Muscle of back (tissue), 11 donors: ENCODE results near the gene MYORG. TPM values are rescaled to one million over a fixed set of nuclear protein-coding genes. Genes with fewer than 3 reads are reported as not detected.
A peak's percentile ranks its signal among the peaks of the same experiment; 100 is the strongest.

Experiments used
- DNase-seq, 3 donors: peaks; one replicate each; pipeline versions ENCODE4 v3.0.0 to v3.0.0-alpha.2; 2013
- polyA plus RNA-seq, 10 donors: library from polyadenylated mRNA; unstranded; fragments of 120-200 nt; gene quantifications; one replicate each; pipeline ENCODE4 v1.2.1, GENCODE V29; 2013; ENCODE audit not compliant: insufficient read length in 10 of 10

The MYORG gene
- polyA plus RNA-seq, 10 donors: 11.3 to 18.9 (median 16.8) TPM

DNA sequence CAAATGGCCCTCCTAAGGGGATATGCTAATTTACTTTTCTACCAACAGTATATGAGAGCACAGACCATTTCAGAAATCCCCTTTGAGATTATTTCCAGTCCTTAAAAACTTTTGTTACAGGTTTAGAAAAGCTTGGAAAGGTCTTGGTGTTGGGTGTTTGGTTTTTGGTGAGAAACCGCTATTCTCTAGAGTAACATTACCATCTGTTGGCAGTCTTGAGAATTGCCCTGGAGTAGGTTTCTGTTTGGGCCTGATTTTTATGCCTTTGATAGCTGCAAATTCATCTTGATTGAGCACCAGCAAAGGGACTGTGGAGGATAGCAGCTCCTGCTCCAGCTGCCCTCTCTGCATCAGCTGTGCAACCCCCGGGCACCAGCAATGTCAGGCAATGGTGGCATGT, 39.3 kb downstream of the MYORG start:
- no peak for DNase-seq

DNA sequence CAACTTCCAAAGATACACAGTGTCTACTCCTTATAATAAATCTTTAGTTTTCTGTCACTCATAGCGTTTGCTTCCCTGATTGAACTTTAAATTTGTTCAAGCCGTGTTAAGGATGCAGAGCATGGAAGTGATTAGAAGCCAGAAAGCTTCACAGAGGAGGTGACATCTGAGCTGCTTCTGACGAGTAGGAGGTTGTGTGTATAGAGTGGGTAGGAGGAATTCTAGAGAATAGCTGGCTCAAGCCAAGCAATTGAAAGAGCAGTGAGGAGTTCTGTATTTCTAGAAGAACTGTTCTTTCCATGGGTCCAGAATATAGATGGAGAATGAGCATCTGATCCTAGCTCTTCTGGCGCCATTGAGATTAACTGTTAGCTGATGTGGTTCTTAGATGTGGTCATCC, 41.3 kb downstream of the MYORG start:
- DNase-seq: no peak

DNA sequence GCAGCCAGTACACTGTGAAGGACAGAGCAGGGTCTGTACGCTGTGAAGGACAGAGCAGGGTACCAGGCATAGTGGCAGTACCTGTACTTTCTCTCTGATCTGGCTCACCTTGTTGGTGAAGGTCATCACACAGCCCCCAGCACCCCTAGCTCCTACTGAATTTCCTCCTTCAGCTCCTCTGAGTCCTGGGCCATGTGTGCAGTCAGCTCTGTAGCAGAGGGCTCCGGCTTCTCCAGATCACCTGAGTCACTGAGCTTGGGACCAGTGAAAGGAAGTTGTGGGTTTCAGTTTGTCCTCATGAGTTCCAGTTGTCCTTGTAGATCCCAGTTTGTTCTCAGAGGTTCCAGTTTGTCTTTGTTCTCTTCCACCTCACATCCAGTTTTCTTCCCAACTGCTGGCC, 41.8 kb downstream of the MYORG start:
- no peak for DNase-seq

DNA sequence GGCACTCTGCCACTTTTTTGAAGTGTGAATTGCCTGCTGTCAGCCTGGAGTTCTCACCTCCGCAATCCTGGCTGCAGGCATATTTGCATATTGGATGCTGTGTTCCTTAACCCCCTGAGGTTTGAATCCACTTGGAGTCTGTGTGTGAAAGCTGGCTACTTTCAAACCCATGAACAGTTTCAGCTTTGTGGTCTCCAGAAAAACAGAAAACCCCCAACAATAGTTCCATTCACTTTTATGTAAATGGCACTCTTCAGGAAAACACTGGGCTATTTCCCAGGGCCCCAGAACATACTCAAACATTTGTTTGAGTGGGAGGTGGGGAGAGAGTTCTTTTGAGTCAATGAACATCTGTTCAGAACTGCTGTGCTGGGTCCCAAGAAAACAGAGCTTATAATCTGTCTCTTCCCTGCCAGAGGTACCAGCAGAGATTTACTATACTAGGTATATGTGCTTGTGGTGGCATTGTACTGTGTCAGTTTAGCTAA, 42.3 kb downstream of the MYORG start:
- peak in 1 of 3 donors; percentile 37 for DNase-seq

DNA sequence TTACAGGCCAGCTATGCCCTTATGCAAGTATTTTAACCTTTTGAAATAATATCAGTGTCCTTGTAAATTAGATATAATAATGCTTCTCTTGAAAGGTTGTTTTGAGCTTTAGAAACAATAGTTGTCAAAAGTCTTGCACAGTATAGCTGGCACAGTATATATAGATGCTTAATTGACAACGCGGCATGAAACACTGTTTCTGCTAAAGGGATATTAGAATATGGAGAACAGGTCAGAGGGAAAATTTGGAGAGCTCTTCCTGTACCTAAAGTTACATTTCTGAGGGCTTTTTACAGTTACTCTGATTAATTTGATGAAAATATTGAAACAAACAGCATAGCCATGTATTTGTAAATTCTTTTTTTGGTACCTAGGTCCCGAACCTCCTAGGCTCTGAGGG, 42.9 kb downstream of the MYORG start:
- no peak for DNase-seq

DNA sequence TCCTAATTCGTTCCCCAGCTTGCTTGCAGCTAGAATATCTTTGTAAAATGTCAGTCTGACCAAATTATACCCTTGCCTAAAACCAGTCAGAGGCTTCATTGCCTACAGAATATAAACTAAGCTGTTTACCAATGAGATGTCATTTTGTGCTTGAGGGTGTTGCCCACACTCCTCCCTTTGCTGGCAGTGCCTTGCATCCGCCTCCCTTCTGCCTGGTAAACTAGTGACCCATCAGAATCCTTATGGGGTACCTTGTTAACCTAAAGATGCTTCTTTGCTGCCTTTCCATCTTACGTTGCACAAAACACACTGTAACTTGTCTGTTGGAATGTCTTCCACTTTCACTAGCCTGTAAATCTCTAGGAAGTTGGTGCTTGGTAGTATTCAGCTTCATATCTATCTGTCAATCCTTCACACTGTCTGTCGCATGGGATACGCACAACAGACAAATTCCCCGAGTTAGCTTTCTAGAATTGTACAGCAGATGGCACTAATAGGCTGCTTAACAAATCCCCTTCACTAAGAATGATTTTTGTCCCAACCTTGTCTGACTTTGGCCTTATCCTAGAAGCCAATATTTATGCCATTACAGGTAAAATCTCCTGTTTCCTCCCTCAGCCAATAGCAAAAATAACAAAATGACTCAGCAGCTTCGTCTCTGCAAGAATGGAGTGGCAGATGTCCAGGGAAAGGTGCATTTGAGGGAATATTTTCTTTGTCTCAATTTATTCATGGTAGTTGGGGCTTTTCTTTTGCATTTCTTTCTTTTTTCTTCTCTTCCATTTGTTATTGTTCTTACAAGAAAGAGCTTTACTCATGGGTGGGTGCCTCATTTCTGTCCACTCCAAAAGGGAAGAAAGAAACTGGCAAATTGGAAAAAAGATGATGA, 44.4 kb downstream of the MYORG start:
- peak in 2 of 3 donors; percentile 55 to 60 for DNase-seq

DNA sequence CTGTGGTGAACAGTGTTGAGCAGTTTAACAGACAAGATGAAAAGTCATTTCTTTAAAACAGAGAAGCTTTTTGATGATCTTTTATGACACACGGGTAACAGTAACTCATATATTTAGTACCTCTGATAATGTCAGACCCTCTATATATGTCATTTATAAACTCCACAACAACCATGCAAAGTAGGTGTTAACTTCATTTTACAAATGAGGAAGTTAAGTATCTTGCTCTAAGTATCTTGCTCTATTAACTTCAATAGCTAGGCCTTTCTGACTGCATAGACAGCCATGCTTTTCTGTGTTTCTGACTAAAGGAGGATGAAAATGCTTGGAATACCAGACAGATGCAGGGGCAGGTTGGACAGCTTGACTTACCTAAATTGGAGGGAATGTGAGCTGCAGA, 45.5 kb downstream of the MYORG start:
- no peak for DNase-seq

DNA sequence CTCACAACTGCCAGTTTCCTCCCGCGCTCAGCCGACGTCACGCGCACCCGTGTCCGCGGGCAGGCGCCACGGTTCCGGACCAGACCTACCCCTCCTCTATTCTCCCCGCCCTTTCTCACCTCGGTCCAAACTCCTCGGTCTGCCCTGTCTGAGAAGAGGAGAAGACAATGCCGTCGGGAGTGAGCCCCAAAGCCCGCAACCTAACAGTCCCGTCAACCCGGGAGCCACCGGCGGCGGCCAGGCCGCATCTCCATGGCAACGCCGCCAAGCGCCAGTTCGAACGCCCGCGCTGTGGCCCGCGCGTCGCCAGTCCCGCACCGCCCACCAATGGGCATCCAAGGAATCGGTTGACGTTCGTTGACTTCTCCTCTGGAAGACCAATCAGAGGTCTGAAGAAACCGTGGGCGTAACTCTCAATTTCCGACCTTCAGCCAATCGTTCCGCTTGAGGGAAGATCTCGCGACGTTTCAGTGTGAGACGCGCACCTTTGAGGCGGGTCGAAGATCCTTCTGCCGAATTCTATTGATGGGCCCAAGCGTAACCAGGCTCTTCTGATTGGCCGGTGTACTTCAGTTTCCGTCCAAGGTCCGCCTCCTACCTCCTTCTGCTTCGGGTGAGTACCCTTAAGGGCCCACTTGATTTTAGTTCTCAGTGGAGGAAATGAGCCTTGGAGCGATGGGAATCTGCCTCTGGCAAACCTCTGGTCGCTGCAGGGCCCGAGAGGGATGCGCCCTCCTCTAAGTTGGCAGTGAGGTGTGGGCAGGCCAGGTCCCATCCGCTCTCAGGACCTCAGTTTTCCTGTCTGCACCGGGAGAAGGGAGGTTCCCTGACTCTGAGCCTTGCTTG, 47.5 kb downstream of the MYORG start, which contains the start of the genes KIF24 and NUDT2:
TSS of gene KIF24 (minus strand) at position 282 of the 846 bp plus-strand sequence. CDS start 17,922 bp downstream, outside the sequence.
TSS of gene NUDT2 (plus strand) at position 583 of the 846 bp plus-strand sequence. CDS start 9,471 bp downstream, outside the sequence.
- peak; percentile 99 to 100 (median 100) for DNase-seq

DNA sequence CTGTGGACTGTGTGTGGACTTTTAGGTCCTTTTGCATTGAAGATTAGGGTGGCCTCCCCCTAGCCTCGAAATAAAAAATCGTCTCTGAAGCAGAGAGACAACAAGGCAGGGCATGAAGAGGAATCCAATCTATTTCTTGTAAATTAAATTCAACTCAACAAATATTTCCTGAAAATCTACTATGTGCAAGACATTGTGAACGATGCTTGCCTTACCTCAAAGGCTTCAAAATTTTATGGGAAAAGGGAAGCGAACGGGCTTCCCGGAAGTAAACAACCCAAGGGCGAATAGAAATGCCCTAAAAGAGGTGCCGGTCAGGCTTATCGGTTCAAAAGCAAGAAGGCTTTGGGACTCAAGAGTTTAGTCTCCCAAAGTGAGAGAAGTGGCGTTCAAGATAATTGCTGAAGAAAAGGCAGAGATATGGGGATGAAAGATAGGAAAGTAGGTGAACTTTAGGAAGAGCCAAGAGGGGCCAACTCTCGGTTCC, 48.2 kb downstream of the MYORG start:
- DNase-seq: no peak

DNA sequence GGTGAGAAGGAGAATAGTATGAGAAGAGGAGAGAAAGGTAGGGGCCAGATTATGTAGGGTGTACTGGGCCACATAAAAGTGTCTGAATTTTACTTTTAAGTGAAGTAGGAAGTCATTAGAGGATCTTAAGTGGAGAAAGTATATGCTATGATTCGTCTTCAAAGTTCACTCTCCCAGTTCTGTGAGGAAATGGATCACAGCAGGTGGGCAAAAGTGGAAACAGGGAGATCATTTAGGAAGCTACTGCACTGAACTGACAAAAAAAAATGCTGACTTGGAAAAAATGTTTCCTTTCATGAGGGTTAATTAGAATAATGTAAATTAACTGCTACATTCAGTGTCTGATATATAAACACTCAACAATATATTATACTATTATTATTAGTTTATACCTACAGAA, 50.0 kb downstream of the MYORG start:
- no peak for DNase-seq

DNA sequence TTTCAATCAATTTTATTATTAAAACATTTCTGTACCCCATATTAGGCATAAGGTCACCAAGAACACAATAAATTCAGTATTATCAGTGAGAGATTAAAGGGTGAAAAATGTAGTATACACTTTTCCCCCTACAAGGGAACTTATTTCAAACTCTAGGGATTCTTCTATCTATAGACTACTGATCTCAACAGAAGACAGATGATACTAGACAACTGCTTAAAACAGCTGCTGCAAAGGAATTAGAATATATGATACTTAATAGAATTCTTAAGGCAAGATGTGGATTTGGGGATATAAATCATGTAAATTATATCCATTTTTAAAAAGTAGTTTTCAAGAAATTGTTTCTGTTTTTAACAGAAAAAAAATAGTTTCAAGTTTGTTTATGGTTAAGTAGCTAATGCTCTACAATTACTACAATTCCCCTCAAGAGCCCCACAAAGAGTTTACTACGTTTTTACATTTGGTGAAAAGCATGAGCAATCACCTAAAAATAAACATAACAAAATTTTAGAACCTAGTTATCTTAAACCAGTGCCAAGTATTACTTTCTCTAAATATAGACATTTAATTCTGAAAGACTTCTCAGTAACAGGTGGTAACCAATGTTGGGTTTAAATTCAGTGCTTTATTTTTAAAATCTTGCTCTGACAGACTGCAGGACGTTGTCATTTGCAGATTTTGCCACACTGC, 53.7 kb downstream of the MYORG start:
- DNase-seq: no peak

DNA sequence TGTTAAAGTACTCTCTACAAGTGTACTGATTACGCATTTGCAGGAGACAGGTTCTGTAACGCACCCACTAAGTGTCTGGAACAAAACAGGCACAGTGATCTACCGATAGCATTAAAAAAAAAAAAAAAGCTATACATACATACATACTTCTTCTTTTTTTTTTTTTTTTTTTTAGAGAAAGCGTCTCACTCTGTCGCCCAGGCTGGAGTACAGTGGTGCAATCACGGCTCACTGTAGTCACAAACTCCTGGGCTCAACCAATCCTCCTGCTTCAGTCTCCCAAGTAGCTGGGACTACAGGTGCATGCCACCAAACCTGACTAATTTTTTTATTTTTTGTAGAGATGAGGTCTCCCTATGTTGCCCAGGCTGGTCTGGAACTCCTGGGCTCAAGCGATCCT, 55.2 kb downstream of the MYORG start:
- DNase-seq: no peak

DNA sequence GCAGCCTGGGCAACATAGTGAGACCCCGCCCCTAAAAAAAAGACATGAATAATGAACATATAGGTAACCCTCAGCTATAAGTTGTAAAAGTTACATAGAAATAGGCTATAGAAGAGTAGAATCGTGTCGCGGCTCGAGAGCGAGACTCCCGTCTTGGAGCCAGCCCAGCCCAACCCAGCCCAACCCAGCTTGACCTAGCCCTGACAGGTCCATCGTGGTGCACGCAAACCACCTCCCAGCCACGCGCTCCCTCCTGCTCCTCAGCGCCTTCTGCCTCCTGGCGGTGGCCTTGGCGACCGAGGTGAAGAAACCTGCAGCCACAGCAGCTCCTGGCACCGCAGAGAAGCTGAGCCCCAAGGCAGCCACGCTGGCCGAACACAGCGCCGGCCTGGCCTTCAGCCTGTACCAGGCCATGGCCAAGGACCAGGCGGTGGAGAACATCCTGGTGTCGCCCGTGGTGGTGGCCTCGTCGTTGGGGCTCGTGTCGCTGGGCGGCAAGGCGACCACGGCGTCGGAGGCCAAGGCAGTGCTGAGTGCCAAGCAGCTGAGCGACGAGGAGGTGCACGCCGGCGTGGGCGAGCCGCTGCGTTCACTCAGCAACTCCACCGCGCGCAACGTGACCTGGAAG, 58.4 kb downstream of the MYORG start:
- no peak for DNase-seq

DNA sequence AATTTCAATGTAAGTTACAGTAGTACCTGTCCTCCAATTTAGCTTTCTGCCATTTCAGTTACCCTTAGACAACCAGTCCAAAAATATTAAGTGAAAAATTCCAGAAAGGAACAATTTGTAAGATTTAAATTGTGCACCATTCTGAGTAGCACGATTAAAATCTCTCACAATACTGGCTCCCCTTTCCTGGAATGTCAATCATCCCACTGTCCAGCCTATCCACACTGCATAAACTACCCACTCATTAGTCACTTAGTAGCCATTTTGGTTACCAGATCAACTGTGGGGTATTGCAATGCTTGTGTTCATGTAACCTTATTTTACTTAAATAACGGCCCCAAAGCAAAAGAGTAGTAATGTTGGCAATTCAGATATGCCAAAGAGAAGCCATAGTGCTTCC, 59.3 kb downstream of the MYORG start:
- DNase-seq: no peak

Other genes with a start within 250 kb of the MYORG start
- 10 to 100 TPM; 32.8 to 45.0 (median 36.9) TPM for gene UBAP1, start 197.9 kb downstream of the MYORG start, polyA plus RNA-seq
- gene KIF24, start 47.6 kb downstream of the MYORG start, polyA plus RNA-seq: 10 to 100 TPM in 8 of 10 donors, 1 to 10 TPM in 2; 5.4 to 25.0 (median 14.8) TPM
- 10 to 100 TPM; 18.4 to 31.3 (median 26.0) TPM for gene NUDT2, start 47.3 kb downstream of the MYORG start, polyA plus RNA-seq
- gene FAM219A, start 81.7 kb upstream of the MYORG start, polyA plus RNA-seq: 10 to 100 TPM in 8 of 10 donors, 1 to 10 TPM in 2; 9.8 to 15.0 (median 11.8) TPM
- gene DNAI1, start 81.9 kb upstream of the MYORG start, polyA plus RNA-seq: under 1 TPM in 2 of 10 donors, not detected in 8; 0.23 to 0.30 TPM
- 1 to 10 TPM; 2.5 to 5.2 (median 3.4) TPM for gene ENHO, start 146.1 kb upstream of the MYORG start, polyA plus RNA-seq
- 10 to 100 TPM; 24.5 to 98.6 (median 54.8) TPM for gene CNTFR, start 212.8 kb upstream of the MYORG start, polyA plus RNA-seq
- gene RPP25L, start 235.2 kb upstream of the MYORG start, polyA plus RNA-seq: 10 to 100 TPM; 15.3 to 22.3 (median 18.5) TPM
- gene DCTN3, start 243.6 kb upstream of the MYORG start, polyA plus RNA-seq: 10 to 100 TPM; 53.7 to 75.6 (median 66.5) TPM